ENCODE results near the gene TEP1.

DNA sequence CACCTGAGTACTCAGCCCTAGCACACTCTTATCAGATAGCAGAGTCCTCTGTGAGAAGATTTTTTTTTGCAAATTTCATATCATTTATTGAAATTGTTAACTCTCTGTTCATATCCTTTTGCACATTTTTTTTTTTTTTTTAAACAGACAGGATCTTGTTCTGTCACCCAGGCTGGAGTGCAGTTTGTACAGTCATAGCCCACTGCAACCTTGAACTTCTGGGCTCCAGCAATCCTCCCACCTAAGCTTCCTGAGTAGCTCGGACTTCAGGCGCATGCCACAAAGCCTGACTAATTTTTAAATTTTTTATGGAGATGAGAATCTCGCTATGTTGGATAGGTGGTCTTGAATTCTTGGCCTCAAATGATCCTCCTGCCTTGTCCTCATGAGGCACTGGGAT, 65.6 kb downstream of the TEP1 start:
- TF ChIP-seq, protein P1, sequence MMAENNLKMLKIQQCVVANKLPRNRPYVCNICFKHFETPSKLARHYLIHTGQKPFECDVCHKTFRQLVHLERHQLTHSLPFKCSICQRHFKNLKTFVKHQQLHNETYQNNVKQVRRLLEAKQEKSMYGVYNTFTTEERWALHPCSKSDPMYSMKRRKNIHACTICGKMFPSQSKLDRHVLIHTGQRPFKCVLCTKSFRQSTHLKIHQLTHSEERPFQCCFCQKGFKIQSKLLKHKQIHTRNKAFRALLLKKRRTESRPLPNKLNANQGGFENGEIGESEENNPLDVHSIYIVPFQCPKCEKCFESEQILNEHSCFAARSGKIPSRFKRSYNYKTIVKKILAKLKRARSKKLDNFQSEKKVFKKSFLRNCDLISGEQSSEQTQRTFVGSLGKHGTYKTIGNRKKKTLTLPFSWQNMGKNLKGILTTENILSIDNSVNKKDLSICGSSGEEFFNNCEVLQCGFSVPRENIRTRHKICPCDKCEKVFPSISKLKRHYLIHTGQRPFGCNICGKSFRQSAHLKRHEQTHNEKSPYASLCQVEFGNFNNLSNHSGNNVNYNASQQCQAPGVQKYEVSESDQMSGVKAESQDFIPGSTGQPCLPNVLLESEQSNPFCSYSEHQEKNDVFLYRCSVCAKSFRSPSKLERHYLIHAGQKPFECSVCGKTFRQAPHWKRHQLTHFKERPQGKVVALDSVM (CRISPR knock-in tag; IDR thresholded peaks at IDR 0.05), result no peak
- TF ChIP-seq ZNF749 (CRISPR knock-in tag; IDR thresholded peaks at IDR 0.05; ENCODE audit: borderline replicate concordance), result no peak
- no peak for TF ChIP-seq KDM1A (CRISPR knock-in tag; IDR thresholded peaks at IDR 0.05)
- TF ChIP-seq, protein P2, sequence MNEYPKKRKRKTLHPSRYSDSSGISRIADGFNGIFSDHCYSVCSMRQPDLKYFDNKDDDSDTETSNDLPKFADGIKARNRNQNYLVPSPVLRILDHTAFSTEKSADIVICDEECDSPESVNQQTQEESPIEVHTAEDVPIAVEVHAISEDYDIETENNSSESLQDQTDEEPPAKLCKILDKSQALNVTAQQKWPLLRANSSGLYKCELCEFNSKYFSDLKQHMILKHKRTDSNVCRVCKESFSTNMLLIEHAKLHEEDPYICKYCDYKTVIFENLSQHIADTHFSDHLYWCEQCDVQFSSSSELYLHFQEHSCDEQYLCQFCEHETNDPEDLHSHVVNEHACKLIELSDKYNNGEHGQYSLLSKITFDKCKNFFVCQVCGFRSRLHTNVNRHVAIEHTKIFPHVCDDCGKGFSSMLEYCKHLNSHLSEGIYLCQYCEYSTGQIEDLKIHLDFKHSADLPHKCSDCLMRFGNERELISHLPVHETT (CRISPR knock-in tag; conservative IDR thresholded peaks at IDR 0.05), result no peak
- TF ChIP-seq, protein P3, sequence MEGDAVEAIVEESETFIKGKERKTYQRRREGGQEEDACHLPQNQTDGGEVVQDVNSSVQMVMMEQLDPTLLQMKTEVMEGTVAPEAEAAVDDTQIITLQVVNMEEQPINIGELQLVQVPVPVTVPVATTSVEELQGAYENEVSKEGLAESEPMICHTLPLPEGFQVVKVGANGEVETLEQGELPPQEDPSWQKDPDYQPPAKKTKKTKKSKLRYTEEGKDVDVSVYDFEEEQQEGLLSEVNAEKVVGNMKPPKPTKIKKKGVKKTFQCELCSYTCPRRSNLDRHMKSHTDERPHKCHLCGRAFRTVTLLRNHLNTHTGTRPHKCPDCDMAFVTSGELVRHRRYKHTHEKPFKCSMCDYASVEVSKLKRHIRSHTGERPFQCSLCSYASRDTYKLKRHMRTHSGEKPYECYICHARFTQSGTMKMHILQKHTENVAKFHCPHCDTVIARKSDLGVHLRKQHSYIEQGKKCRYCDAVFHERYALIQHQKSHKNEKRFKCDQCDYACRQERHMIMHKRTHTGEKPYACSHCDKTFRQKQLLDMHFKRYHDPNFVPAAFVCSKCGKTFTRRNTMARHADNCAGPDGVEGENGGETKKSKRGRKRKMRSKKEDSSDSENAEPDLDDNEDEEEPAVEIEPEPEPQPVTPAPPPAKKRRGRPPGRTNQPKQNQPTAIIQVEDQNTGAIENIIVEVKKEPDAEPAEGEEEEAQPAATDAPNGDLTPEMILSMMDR (CRISPR knock-in tag; IDR thresholded peaks at IDR 0.05), result no peak
